B cell (primary cell): ENCODE data around the gene MEG3. TPM values are rescaled to one million over a fixed set of nuclear protein-coding genes. Genes with fewer than 3 reads are reported as not detected.

Experiments
- ATAC-seq: fragments of 200-7000 bp; cut with Tn5 transposase; one replicate; pipeline ENCODE4 v1.10.0; 2021; ENCODE audit warnings: low read depth, mild to moderate bottlenecking, moderate number of reproducible peaks, moderate library complexity
- CTCF ChIA-PET: fragments of 350-600 bp; sonication (Branson Sonifier 250); formaldehyde crosslinking; loops from one replicate; lab custom pipeline; 2021; ENCODE audit warnings: antibody characterized with exemption, inconsistent platforms; lab: Charles Lee
- POLR2A ChIA-PET: fragments of 350-600 bp; sonication (Branson Sonifier 250); formaldehyde crosslinking; loops from one replicate; lab custom pipeline; 2021; ENCODE audit warnings: antibody characterized with exemption; lab: Charles Lee
- DNase-seq: peaks from one replicate; pipeline ENCODE4 v3.0.0; 2013
- H2AFZ ChIP-seq: 2 replicates; pipeline ENCODE4 v1.6.1; 2012; ENCODE audit warnings: mild to moderate bottlenecking, low read depth, low read length; ENCODE audit not compliant: insufficient read depth, poor library complexity, severe bottlenecking
- H3K27ac ChIP-seq, 2 donors: 1 replicate in 1 of 2; 2 replicates in 1 of 2; pipeline ENCODE4 v1.5.1; 2012 to 2013; ENCODE audit warnings: low read length in 2 of 2, mild to moderate bottlenecking in 2 of 2, moderate library complexity in 1 of 2
- H3K27me3 ChIP-seq, 4 experiments: fragments of 200-600 bp in 1 of 4; sonication (generic) in 1 of 4; replicated peaks in 1 of 4; 1 replicate in 2 of 4; 2 replicates in 2 of 4; pipeline versions ENCODE4 v1.6.1 to v1.7.0; 2013 to 2016; ENCODE audit warnings: low read length in 3 of 4, mild to moderate bottlenecking in 2 of 4, mixed read lengths in 1 of 4, moderate library complexity in 1 of 4; ENCODE audit not compliant: insufficient read depth in 4 of 4, control insufficient read depth in 3 of 4; ENCODE audit errors: control extremely low read depth in 1 of 4
- H3K36me3 ChIP-seq, 2 experiments: replicated peaks in 1 of 2; 1 replicate in 1 of 2; 2 replicates in 1 of 2; pipeline versions ENCODE4 v1.6.1 to v1.7.1; 2013; ENCODE audit warnings: low read length in 1 of 2; ENCODE audit not compliant: insufficient read depth in 2 of 2, control insufficient read depth in 1 of 2; ENCODE audit errors: control extremely low read depth in 1 of 2, extremely low read depth in 1 of 2
- H3K4me1 ChIP-seq, 2 donors: fragments of 200-600 bp in 1 of 2; sonication (generic) in 1 of 2; 1 replicate in 1 of 2; 2 replicates in 1 of 2; pipeline versions ENCODE4 v1.5.1 to v1.6.1; 2013 to 2017; ENCODE audit warnings: low read length in 2 of 2; ENCODE audit not compliant: control insufficient read depth in 2 of 2, insufficient read depth in 2 of 2
- H3K4me2 ChIP-seq: replicated peaks from 2 replicates; pipeline ENCODE3; 2012; ENCODE audit warnings: mild to moderate bottlenecking, low read depth, low read length; ENCODE audit not compliant: poor library complexity, severe bottlenecking
- H3K4me3 ChIP-seq, 5 experiments: fragments of 200-600 bp in 1 of 5; sonication (generic) in 1 of 5; 1 replicate in 3 of 5; 2 replicates in 2 of 5; pipeline versions ENCODE4 v1.5.1 to v1.7.0; 2011 to 2016; ENCODE audit warnings: low read length in 4 of 5, mild to moderate bottlenecking in 4 of 5, low read depth in 2 of 5, control low read depth in 1 of 5, moderate library complexity in 1 of 5; ENCODE audit not compliant: insufficient read depth in 1 of 5; ENCODE audit errors: control extremely low read depth in 1 of 5, extremely low read depth in 1 of 5
- H3K79me2 ChIP-seq: fragments of 200-600 bp; sonication (generic); one replicate; pipeline ENCODE4 v1.6.0; 2016; ENCODE audit warnings: low read length; ENCODE audit not compliant: control insufficient read depth, insufficient read depth
- H3K9ac ChIP-seq: fragments of 200-600 bp; sonication (generic); 2 replicates; pipeline ENCODE4 v1.6.1; 2017; ENCODE audit warnings: mild to moderate bottlenecking, low read length, moderate library complexity
- H3K9me3 ChIP-seq, 3 donors: one replicate each; pipeline versions ENCODE4 v1.6.1 to v1.7.1; 2013; ENCODE audit warnings: low read length in 2 of 3; ENCODE audit not compliant: control insufficient read depth in 2 of 3, insufficient read depth in 1 of 3; ENCODE audit errors: control extremely low read depth in 1 of 3
- H4K20me1 ChIP-seq: 2 replicates; pipeline ENCODE4 v1.6.0; 2012; ENCODE audit warnings: mild to moderate bottlenecking, low read length; ENCODE audit not compliant: insufficient read depth, control insufficient read depth, poor library complexity, severe bottlenecking
- H3K27ac Mint-ChIP-seq: one replicate; pipeline ENCODE4 v1.8.0; 2021; ENCODE audit warnings: mixed read lengths
- H3K27me3 Mint-ChIP-seq: one replicate; pipeline ENCODE4 v1.8.0; 2021; ENCODE audit warnings: mixed read lengths
- H3K4me1 Mint-ChIP-seq: one replicate; pipeline ENCODE4 v1.8.0; 2021; ENCODE audit warnings: mixed read lengths
- H3K4me3 Mint-ChIP-seq: one replicate; pipeline ENCODE4 v1.8.0; 2021; ENCODE audit warnings: mixed read lengths
- H3K9me3 Mint-ChIP-seq: one replicate; pipeline ENCODE4 v1.8.0; 2022; ENCODE audit warnings: mixed read lengths; ENCODE audit not compliant: insufficient read depth
- CTCF ChIP-seq: fragments of 200-600 bp; IDR thresholded peaks from one replicate; pipeline ENCODE4 v1.8.0; 2022; ENCODE audit warnings: antibody characterized with exemption, mild to moderate bottlenecking
- EZH2 ChIP-seq: IDR thresholded peaks from 2 replicates; pipeline ENCODE4 v1.6.1; 2012; ENCODE audit warnings: borderline replicate concordance, low read depth, mild to moderate bottlenecking, moderate library complexity, low read length; ENCODE audit not compliant: insufficient read depth, poor library complexity, severe bottlenecking
- WGBS: methylation state at CpG from one replicate; pipeline ENCODE4 v1.1.5; 2013; ENCODE audit warnings: missing lambda C conversion rate; ENCODE audit not compliant: insufficient coverage; 5-methylcytosine and 5-hydroxymethylcytosine counted together
- intact Hi-C: fragments of 100-400 bp; cut with micrococcal nuclease; formaldehyde crosslinking; loops from one replicate; pipeline ENCODE4 v1.10.0; 2022
- polyA plus RNA-seq: library from polyadenylated mRNA; depleted of rRNA; stranded (reverse); fragments of >200 nt; gene quantifications from 2 replicates; pipeline ENCODE4 v1.2.3, GENCODE V29; 2012
- total RNA-seq, 2 donors: library from RNA; stranded (reverse); fragments of 120-200 nt in 1 of 2; gene quantifications; 1 replicate in 1 of 2; 2 replicates in 1 of 2; pipeline versions ENCODE4 v1.2.3 to v1.2.4, GENCODE V29; 2013 to 2022

MEG3 gene
- total and polyA plus RNA-seq, 2 donors (not counting 1 experiment from before 2014, with no cell fraction given): 0.13 TPM; not detected in 1

- H3K9me3 Mint-ChIP-seq: no peaks in the 10 kb centered on the region
- no peak for ATAC-seq
- Histone ChIP-seq H3K9ac (no peak overlapping the region), H3K79me2 (no peaks in the 10 kb centered on the region), H3K4me1 (no peaks in the 10 kb centered on the region), H3K9me3 (peaks cover 0 to 4% (median 0%) of the 10 kb centered on the region in 3 donors), H4K20me1 (no peaks in the 10 kb centered on the region), H3K27ac (no peak overlapping the region), H3K4me3 (no peak overlapping the region), H2AFZ (no peak overlapping the region), H3K27me3 (no peaks in the 10 kb centered on the region), H3K36me3 (no peaks in the 10 kb centered on the region), H3K4me2 (no peak overlapping the region)
- H3K27ac Mint-ChIP-seq: no peak overlapping the region
- WGBS: 87% methylated on average over 7 of the region's 7 CpGs
- POLR2A ChIA-PET: no interaction called here
- no peaks in the 10 kb centered on the region for H3K4me1 Mint-ChIP-seq
- CTCF ChIA-PET: no interaction called here
- H3K4me3 Mint-ChIP-seq: no peak overlapping the region
- intact Hi-C loops: no loop called here
- H3K27me3 Mint-ChIP-seq: no peaks in the 10 kb centered on the region
- TF ChIP-seq CTCF (no peak), EZH2 (no peak)
- DNase-seq: no peak
Observed at GRCh38 chr14:100778526-100778882, 47.4 kb upstream of the MEG3 start.

GRCh38 chr14:100778951-100779690, 46.8 kb upstream of the MEG3 start:
- Histone ChIP-seq H3K4me1 (no peaks in the 10 kb centered on the region), H3K36me3 (no peaks in the 10 kb centered on the region), H3K9ac (no peak overlapping the region), H3K4me2 (no peak overlapping the region), H2AFZ (no peak overlapping the region), H3K4me3 (no peak overlapping the region), H3K27ac (no peak overlapping the region), H4K20me1 (no peaks in the 10 kb centered on the region), H3K27me3 (no peaks in the 10 kb centered on the region), H3K9me3 (peaks cover 0 to 4% (median 0%) of the 10 kb centered on the region in 3 donors), H3K79me2 (no peaks in the 10 kb centered on the region)
- CTCF ChIA-PET: no interaction called here
- no peaks in the 10 kb centered on the region for H3K4me1 Mint-ChIP-seq
- no peaks in the 10 kb centered on the region for H3K9me3 Mint-ChIP-seq
- ATAC-seq: no peak
- no peaks in the 10 kb centered on the region for H3K27me3 Mint-ChIP-seq
- H3K27ac Mint-ChIP-seq: no peak overlapping the region
- intact Hi-C loops: no loop called here
- 94% methylated on average over 24 of the region's 24 CpGs for WGBS
- DNase-seq: no peak
- TF ChIP-seq EZH2: no peak
- TF ChIP-seq CTCF: no peak
- no peak overlapping the region for H3K4me3 Mint-ChIP-seq
- POLR2A ChIA-PET: no interaction called here
